ENCODE data around the gene UCK2. TPM values are rescaled to one million over a fixed set of nuclear protein-coding genes. Genes with fewer than 3 reads are reported as not detected.
"Not testable (repeated sequence)": the region's sequence is repeated elsewhere in the genome, so short reads cannot be mapped to it uniquely, and the experiment has no call there.

UCK2 gene
- total RNA-seq, 2 donors from 2014 or later: 65.8 to 73.6 TPM

- Mint-ChIP-seq H3K27ac (no peak overlapping the region), H3K36me3 (ENCODE audit: low read depth) (peaks cover 4% of the 10 kb centered on the region), H3K4me1 (peaks cover 8% of the 10 kb centered on the region)
Measured at GRCh38 chr1:165799387-165799786, 28.0 kb upstream of the UCK2 start.

GRCh38 chr1:165804513-165804912 is 22.9 kb upstream of the UCK2 start:
- H3K27ac ChIP-seq (ENCODE audit: low read depth, low read length); H3K4me3 Mint-ChIP-seq; H3K36me3 ChIP-seq (ENCODE audit: control insufficient read depth, insufficient read depth, low read length); H3K4me1 ChIP-seq (ENCODE audit: control insufficient read depth, insufficient read depth, low read length); H3K27ac Mint-ChIP-seq; H3K4me3 ChIP-seq (ENCODE audit: low read length); DNase-seq; H3K36me3 Mint-ChIP-seq (ENCODE audit: low read depth); H3K4me1 Mint-ChIP-seq; H3K27me3 ChIP-seq (ENCODE audit: control insufficient read depth, insufficient read depth, low read length, poor library complexity, severe bottlenecking); H3K9ac ChIP-seq (ENCODE audit: extremely low read depth, low read length, poor library complexity, severe bottlenecking); H3K9me3 ChIP-seq (ENCODE audit: control insufficient read depth, low read length): not testable (repeated sequence)
- WGBS, 2 experiments (ENCODE audit: insufficient coverage in 1 of 2, insufficient read length in 1 of 2): 73% methylated on average over 1 of the region's 1 CpG; no CpG with 5 or more reads in 1 of the 2 experiments
- Mint-ChIP-seq H3K27me3 (ENCODE audit: insufficient read depth) (peaks cover 13% of the 10 kb centered on the region), H3K9me3 (peaks cover 16% of the 10 kb centered on the region)

More at GRCh38 chr1:165799387-165799786, 28.0 kb upstream of the UCK2 start:
- H3K4me3 ChIP-seq (ENCODE audit: low read length): no peak overlapping the region
- no peak overlapping the region for H3K27ac ChIP-seq (ENCODE audit: low read depth, low read length)
- TF ChIP-seq CTCF (conservative IDR thresholded peaks at IDR 0.05): no peak
- H3K36me3 ChIP-seq (ENCODE audit: control insufficient read depth, insufficient read depth, low read length): no peaks in the 10 kb centered on the region
- no peak for DNase-seq
- H3K9me3 ChIP-seq (ENCODE audit: control insufficient read depth, low read length): peaks cover 13% of the 10 kb centered on the region
- no peak overlapping the region for H3K9ac ChIP-seq (ENCODE audit: extremely low read depth, low read length, poor library complexity, severe bottlenecking)
- peaks cover 5% of the 10 kb centered on the region for H3K27me3 Mint-ChIP-seq (ENCODE audit: insufficient read depth)
- peaks cover 21% of the 10 kb centered on the region for H3K9me3 Mint-ChIP-seq
- H3K4me1 ChIP-seq (ENCODE audit: control insufficient read depth, insufficient read depth, low read length): peaks cover 5% of the 10 kb centered on the region
- no peaks in the 10 kb centered on the region for H3K27me3 ChIP-seq (ENCODE audit: control insufficient read depth, insufficient read depth, low read length, poor library complexity, severe bottlenecking)
- no peak overlapping the region for H3K4me3 Mint-ChIP-seq

- no peak overlapping the region for H3K27ac ChIP-seq (ENCODE audit: low read depth, low read length)
- no peaks in the 10 kb centered on the region for H3K9me3 ChIP-seq (ENCODE audit: control insufficient read depth, low read length)
- peaks cover 18% of the 10 kb centered on the region for H3K27me3 Mint-ChIP-seq (ENCODE audit: insufficient read depth)
- H3K27ac Mint-ChIP-seq: no peak overlapping the region
- H3K4me3 Mint-ChIP-seq: no peak overlapping the region
- no peaks in the 10 kb centered on the region for H3K36me3 ChIP-seq (ENCODE audit: control insufficient read depth, insufficient read depth, low read length)
- no peaks in the 10 kb centered on the region for H3K4me1 ChIP-seq (ENCODE audit: control insufficient read depth, insufficient read depth, low read length)
- H3K9me3 Mint-ChIP-seq: peaks cover 4% of the 10 kb centered on the region
- H3K4me1 Mint-ChIP-seq: no peaks in the 10 kb centered on the region
- no peak for TF ChIP-seq CTCF (conservative IDR thresholded peaks at IDR 0.05)
- H3K36me3 Mint-ChIP-seq (ENCODE audit: low read depth): no peaks in the 10 kb centered on the region
- DNase-seq: no peak
- H3K4me3 ChIP-seq (ENCODE audit: low read length): no peak overlapping the region
- H3K27me3 ChIP-seq (ENCODE audit: control insufficient read depth, insufficient read depth, low read length, poor library complexity, severe bottlenecking): no peaks in the 10 kb centered on the region
- no peak overlapping the region for H3K9ac ChIP-seq (ENCODE audit: extremely low read depth, low read length, poor library complexity, severe bottlenecking)
Measured at GRCh38 chr1:165807613-165808012, 19.8 kb upstream of the UCK2 start.

- WGBS, 2 experiments (ENCODE audit: insufficient coverage in 1 of 2, insufficient read length in 1 of 2): 61 to 80% methylated on average over 2 to 3 of the region's 3 CpGs
- Histone ChIP-seq H3K9ac (ENCODE audit: extremely low read depth, low read length, poor library complexity, severe bottlenecking) (no peak overlapping the region), H3K4me3 (ENCODE audit: low read length) (no peak overlapping the region), H3K36me3 (ENCODE audit: control insufficient read depth, insufficient read depth, low read length) (no peaks in the 10 kb centered on the region), H3K4me1 (ENCODE audit: control insufficient read depth, insufficient read depth, low read length) (peaks cover 7% of the 10 kb centered on the region), H3K27ac (ENCODE audit: low read depth, low read length) (no peak overlapping the region), H3K9me3 (ENCODE audit: control insufficient read depth, low read length) (no peaks in the 10 kb centered on the region), H3K27me3 (ENCODE audit: control insufficient read depth, insufficient read depth, low read length, poor library complexity, severe bottlenecking) (no peaks in the 10 kb centered on the region)
- DNase-seq: no peak
- H3K27ac Mint-ChIP-seq: peak overlapping the region; percentile 62
- peaks cover 23% of the 10 kb centered on the region for H3K4me1 Mint-ChIP-seq
- no peaks in the 10 kb centered on the region for H3K36me3 Mint-ChIP-seq (ENCODE audit: low read depth)
- H3K27me3 Mint-ChIP-seq (ENCODE audit: insufficient read depth): no peaks in the 10 kb centered on the region
- no peak for TF ChIP-seq CTCF (conservative IDR thresholded peaks at IDR 0.05)
- H3K4me3 Mint-ChIP-seq: no peak overlapping the region
- peaks cover 2% of the 10 kb centered on the region for H3K9me3 Mint-ChIP-seq
Measured at GRCh38 chr1:165815725-165816124, 11.7 kb upstream of the UCK2 start.

All from endodermal cell (in vitro differentiated cells).